ENCODE measurements around the gene ARPP21.

GRCh38 chr3:35646081-35646480, 6.8 kb downstream of the ARPP21 start:
- TF ChIP-seq POLR2A (IDR thresholded peaks at IDR 0.05) (no peak), CTCF (IDR thresholded peaks at IDR 0.05) (no peak)
